OCI-M1 (cell line): ENCODE data around the gene SAP25.
"Not testable (repeated sequence)": the region's sequence is repeated elsewhere in the genome, so short reads cannot be mapped to it uniquely, and the experiment has no call there.

Experiments used
- DNase-seq: peaks from one replicate; lab custom pipeline; 2025; lab: John Stamatoyannopoulos, UW

The SAP25 gene

GRCh38 chr7:100535982-100536381, 37.7 kb downstream of the SAP25 start:
- not testable (repeated sequence) for DNase-seq

DNA sequence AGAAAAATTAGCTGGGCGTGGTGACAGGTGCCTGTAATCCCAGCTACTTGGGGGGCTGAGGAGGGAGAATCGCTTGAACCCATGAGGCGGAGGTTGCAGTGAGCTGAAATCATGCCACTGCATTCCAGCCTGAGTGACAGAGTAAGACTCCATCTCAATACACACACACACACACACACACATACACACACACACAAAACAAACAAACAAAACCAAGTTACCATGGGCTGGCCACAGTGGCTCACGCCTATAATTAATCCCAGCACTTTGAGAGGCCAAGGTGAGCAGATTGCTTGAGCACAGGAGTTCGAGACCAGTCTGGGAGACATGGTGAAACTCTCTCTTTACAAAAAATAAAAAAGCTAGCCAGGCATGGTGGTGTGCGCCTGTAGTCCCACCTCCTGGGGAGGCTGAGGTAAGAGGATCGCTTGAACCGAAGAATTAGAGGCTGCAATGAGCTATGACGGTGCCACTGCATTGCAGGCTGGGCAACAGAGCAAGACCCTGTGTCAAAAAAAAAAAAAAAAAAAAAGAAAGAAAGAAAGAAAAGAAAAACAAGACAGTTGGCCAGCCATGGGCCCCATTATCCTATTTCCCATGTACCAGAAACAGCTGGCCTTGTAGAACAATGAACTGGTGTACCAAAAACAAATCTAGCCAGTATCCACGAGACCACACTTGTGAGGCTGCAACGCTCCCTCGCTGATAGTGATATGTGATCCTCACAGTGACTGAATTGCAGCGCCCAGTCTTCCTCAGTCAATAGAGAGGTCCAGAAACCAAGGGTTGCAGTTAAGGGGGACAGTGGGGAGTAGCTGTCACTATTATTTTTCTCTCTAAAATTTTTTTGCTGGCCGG, 41.3 kb downstream of the SAP25 start:
- no peak for DNase-seq

DNA sequence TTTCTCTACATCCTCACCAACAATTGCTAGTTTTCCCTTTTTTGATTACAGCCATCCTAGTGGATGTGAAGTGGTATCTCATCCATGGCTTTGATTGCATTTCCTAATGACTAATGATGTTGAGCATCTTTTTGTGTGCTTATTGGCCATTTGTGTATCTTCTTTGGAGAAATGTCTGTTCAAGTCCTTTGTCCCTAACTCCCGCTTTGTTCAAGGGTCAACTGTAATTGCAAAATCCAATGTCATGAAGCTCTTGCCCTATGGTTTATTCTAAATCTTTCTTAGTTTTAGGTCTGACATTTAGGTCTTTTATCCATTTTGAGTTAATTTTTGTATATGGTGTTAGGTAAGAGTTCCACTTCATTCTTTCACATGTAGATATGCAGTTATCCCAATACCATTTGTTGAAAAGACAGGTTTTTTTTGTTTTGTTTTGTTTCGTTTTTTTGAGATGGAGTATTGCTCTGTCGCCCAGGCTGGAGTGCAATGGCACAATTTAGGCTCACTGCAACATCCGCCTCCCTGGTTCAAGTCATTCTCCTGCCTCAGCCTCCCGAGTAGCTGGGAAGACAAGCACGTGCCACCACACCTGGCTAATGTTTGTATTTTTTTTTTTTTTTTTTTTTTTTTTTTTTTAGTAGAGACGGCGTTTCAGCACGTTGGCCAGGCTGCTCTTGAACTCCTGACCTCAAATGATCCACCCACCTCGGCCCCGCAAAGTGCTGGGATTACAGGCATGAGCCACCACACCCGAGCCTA, 45.4 kb downstream of the SAP25 start:
- DNase-seq = not testable (repeated sequence)

DNA sequence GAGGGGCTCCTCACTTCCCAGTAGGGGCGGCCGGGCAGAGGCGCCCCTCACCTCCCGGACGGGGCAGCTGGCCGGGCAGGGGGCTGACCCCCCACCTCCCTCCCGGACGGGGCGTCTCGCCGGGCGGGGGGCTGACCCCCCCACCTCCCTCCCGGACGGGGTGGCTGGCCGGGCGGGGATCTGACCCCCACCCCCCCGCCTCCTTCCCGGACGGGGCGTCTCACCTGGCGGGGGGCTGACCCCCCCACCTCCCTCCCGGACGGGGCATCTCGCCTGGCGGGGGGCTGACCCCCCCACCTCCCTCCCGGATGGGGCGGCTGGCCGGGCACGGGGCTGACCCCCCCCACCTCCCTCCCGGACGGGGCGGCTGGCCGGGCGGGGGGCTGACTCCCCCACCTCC, 50.5 kb downstream of the SAP25 start:
- not testable (repeated sequence) for DNase-seq
